Measurements from ENCODE around the gene PALLD.
"Not testable (repeated sequence)": the region's sequence is repeated elsewhere in the genome, so short reads cannot be mapped to it uniquely, and the experiment has no call there.

PALLD gene

GRCh38 chr4:168496834-168497233, at the start of gene PALLD:
PALLD (plus strand) TSS chr4:168497052.
- no peak for DNase-seq (ENCODE audit: low spot score)

- DNase-seq (ENCODE audit: low spot score): not testable (repeated sequence)
Observed at GRCh38 chr4:168449063-168449462, 47.8 kb upstream of the PALLD start.

- peak; percentile 44 for DNase-seq (ENCODE audit: low spot score)
Observed at GRCh38 chr4:168449719-168450452, 47.0 kb upstream of the PALLD start.

GRCh38 chr4:168451331-168451730, 45.5 kb upstream of the PALLD start:
- no peak for DNase-seq (ENCODE audit: low spot score)

GRCh38 chr4:168451744-168452390, 45.0 kb upstream of the PALLD start:
- peak; percentile 59 for DNase-seq (ENCODE audit: low spot score)

GRCh38 chr4:168453146-168453545, 43.7 kb upstream of the PALLD start:
- no peak for DNase-seq (ENCODE audit: low spot score)

GRCh38 chr4:168458256-168458655, 38.6 kb upstream of the PALLD start:
- not testable (repeated sequence) for DNase-seq (ENCODE audit: low spot score)

- DNase-seq (ENCODE audit: low spot score): peak; percentile 28
Observed at GRCh38 chr4:168461821-168462220, 35.0 kb upstream of the PALLD start.

GRCh38 chr4:168472920-168473319, 23.9 kb upstream of the PALLD start:
- DNase-seq (ENCODE audit: low spot score): no peak

- DNase-seq (ENCODE audit: low spot score): no peak
Observed at GRCh38 chr4:168474660-168475320, 22.1 kb upstream of the PALLD start.

GRCh38 chr4:168475745-168476144, 21.1 kb upstream of the PALLD start:
- no peak for DNase-seq (ENCODE audit: low spot score)

GRCh38 chr4:168478868-168479267, 18.0 kb upstream of the PALLD start:
- DNase-seq (ENCODE audit: low spot score): no peak

- peak; percentile 87 for DNase-seq (ENCODE audit: low spot score)
Observed at GRCh38 chr4:168480931-168481611, 15.8 kb upstream of the PALLD start.

- no peak for DNase-seq (ENCODE audit: low spot score)
Observed at GRCh38 chr4:168483811-168484210, 13.0 kb upstream of the PALLD start.

- no peak for DNase-seq (ENCODE audit: low spot score)
Observed at GRCh38 chr4:168484626-168485025, 12.2 kb upstream of the PALLD start.

GRCh38 chr4:168485156-168485910, 11.5 kb upstream of the PALLD start:
- no peak for DNase-seq (ENCODE audit: low spot score)

- no peak for DNase-seq (ENCODE audit: low spot score)
Observed at GRCh38 chr4:168486912-168487281, 10.0 kb upstream of the PALLD start.

- no peak for DNase-seq (ENCODE audit: low spot score)
Observed at GRCh38 chr4:168487282-168488035, 9.4 kb upstream of the PALLD start.

GRCh38 chr4:168488869-168489274, 8.0 kb upstream of the PALLD start:
- DNase-seq (ENCODE audit: low spot score): no peak

- DNase-seq (ENCODE audit: low spot score): no peak
Observed at GRCh38 chr4:168489616-168490015, 7.2 kb upstream of the PALLD start.

GRCh38 chr4:168490711-168491110, 6.1 kb upstream of the PALLD start:
- DNase-seq (ENCODE audit: low spot score): no peak

Data from COLO829 (cell line).